ENCODE results near the gene TCP1. TPM values are rescaled to one million over a fixed set of nuclear protein-coding genes. Genes with fewer than 3 reads are reported as not detected.
"Not testable (repeated sequence)": the region's sequence is repeated elsewhere in the genome, so short reads cannot be mapped to it uniquely, and the experiment has no call there.

The TCP1 gene
- total and polyA plus RNA-seq, 10 donors = 74.3 to 136 (median 111) TPM

GRCh38 chr6:159817951-159818739 lies 28.7 kb upstream of the TCP1 start:
- no peak for DNase-seq
- no peaks in the 10 kb centered on the region for H3K36me3 ChIP-seq
- peaks cover 0 to 22% (median 14%) of the 10 kb centered on the region in 6 donors for H3K4me1 ChIP-seq
- H3K27ac ChIP-seq = no peak overlapping the region
- 80 to 84% (median 83%) methylated on average over 23 of the region's 23 CpGs for WGBS, 5 donors
- H3K27me3 ChIP-seq (replicated peaks in 1 of 7) = peaks cover 0 to 7% (median 0%) of the 10 kb centered on the region in 7 donors
- no peaks in the 10 kb centered on the region for H3K9me3 ChIP-seq
- intact Hi-C loops (cut with DNase I; ENCODE audit: low total_unique reads) = no loop called here
- TF ChIP-seq POLR2A (IDR thresholded peaks at IDR 0.05) = no peak
- TF ChIP-seq POLR2AphosphoS5 (IDR thresholded peaks at IDR 0.05) = no peak
- no peak for TF ChIP-seq CTCF (IDR thresholded peaks at IDR 0.05 in 8 of 11, conservative IDR thresholded peaks at IDR 0.05 in 3 of 11)
- no peak overlapping the region for H3K4me3 ChIP-seq

- H3K36me3 ChIP-seq; H3K27ac ChIP-seq; H3K4me3 ChIP-seq; intact Hi-C loops (cut with DNase I; ENCODE audit: low total_unique reads); H3K27me3 ChIP-seq (replicated peaks in 1 of 7); H3K9me3 ChIP-seq; DNase-seq: not testable (repeated sequence)
- WGBS, 5 donors = 81 to 96% (median 89%) methylated on average over 3 of the region's 3 CpGs
- peaks cover 0 to 22% (median 14%) of the 10 kb centered on the region in 6 donors for H3K4me1 ChIP-seq
Observed at GRCh38 chr6:159816775-159817174, 27.4 kb upstream of the TCP1 start.

GRCh38 chr6:159815410-159815809 lies 26.0 kb upstream of the TCP1 start:
- no peaks in the 10 kb centered on the region for H3K9me3 ChIP-seq
- peaks cover 0 to 3% (median 0%) of the 10 kb centered on the region in 7 donors for H3K27me3 ChIP-seq (replicated peaks in 1 of 7)
- no peaks in the 10 kb centered on the region for H3K36me3 ChIP-seq
- intact Hi-C loops (cut with DNase I; ENCODE audit: low total_unique reads) = no loop called here
- no peak for TF ChIP-seq POLR2A (IDR thresholded peaks at IDR 0.05)
- TF ChIP-seq POLR2AphosphoS5 (IDR thresholded peaks at IDR 0.05) = no peak
- no peak for TF ChIP-seq CTCF (IDR thresholded peaks at IDR 0.05 in 8 of 11, conservative IDR thresholded peaks at IDR 0.05 in 3 of 11)
- peaks cover 0 to 11% (median 8%) of the 10 kb centered on the region in 6 donors for H3K4me1 ChIP-seq
- no peak overlapping the region for H3K4me3 ChIP-seq
- 84 to 91% (median 86%) methylated on average over 6 of the region's 6 CpGs for WGBS, 5 donors
- no peak overlapping the region for H3K27ac ChIP-seq
- DNase-seq = no peak

GRCh38 chr6:159813781-159814180 lies 24.4 kb upstream of the TCP1 start:
- intact Hi-C loops (cut with DNase I; ENCODE audit: low total_unique reads) = no loop called here
- Histone ChIP-seq H3K9me3 (no peaks in the 10 kb centered on the region), H3K36me3 (no peaks in the 10 kb centered on the region), H3K4me3 (no peak overlapping the region), H3K27ac (no peak overlapping the region), H3K4me1 (no peaks in the 10 kb centered on the region), H3K27me3 (replicated peaks in 1 of 7) (no peaks in the 10 kb centered on the region)
- TF ChIP-seq POLR2AphosphoS5 (IDR thresholded peaks at IDR 0.05) = no peak
- TF ChIP-seq POLR2A (IDR thresholded peaks at IDR 0.05) = no peak
- TF ChIP-seq CTCF (IDR thresholded peaks at IDR 0.05 in 8 of 11, conservative IDR thresholded peaks at IDR 0.05 in 3 of 11) = no peak
- WGBS, 5 donors = 79 to 87% (median 85%) methylated on average over 9 of the region's 9 CpGs
- DNase-seq = no peak
